H1 (cell line): ENCODE results near the gene CFLAR. TPM values are rescaled to one million over a fixed set of nuclear protein-coding genes. Genes with fewer than 3 reads are reported as not detected.

Experiments used
- E2F6 ChIP-seq: IDR thresholded peaks from 2 replicates; pipeline ENCODE4 v1.6.1; 2012; ENCODE audit warnings: inconsistent platforms
- EGR1 ChIP-seq: IDR thresholded peaks from 2 replicates; pipeline ENCODE4 v1.6.1; 2011; ENCODE audit warnings: low read depth, low read length, borderline replicate concordance
- KDM5A ChIP-seq: fragments of 200-600 bp; IDR thresholded peaks from 2 replicates; pipeline ENCODE4 v1.7.1; 2012; ENCODE audit warnings: mild to moderate bottlenecking, low read length, inconsistent platforms, mixed read lengths
- NANOG ChIP-seq: IDR thresholded peaks from 2 replicates; pipeline ENCODE4 v1.6.1; 2011; ENCODE audit warnings: low read length, low read depth, mild to moderate bottlenecking, inconsistent platforms; ENCODE audit not compliant: insufficient read depth, poor library complexity, severe bottlenecking
- polyA plus RNA-seq, 7 experiments: library from polyadenylated mRNA; depleted of rRNA in 3 of 7; stranded (reverse) in 5 of 7; unstranded in 2 of 7; fragments of >200 nt in 5 of 7; fragments of 200-250 nt in 2 of 7; gene quantifications; 1 replicate in 5 of 7; 2 replicates in 1 of 7; 4 replicates in 1 of 7; pipeline versions ENCODE4 v1.2.1 to v1.2.3, GENCODE V29; 2011 to 2013; ENCODE audit warnings: missing spikeins in 2 of 7, mixed read lengths in 2 of 7
- total RNA-seq: library from RNA; stranded (reverse); fragmentation: NEBNext Ultra II Directional; extraction: Animal tissue kit (Norgen Biotek cat#: 25700); gene quantifications from 2 replicates; pipeline ENCODE4 v1.2.1, GENCODE V29; 2021

CFLAR gene
- total and polyA plus RNA-seq, 2 of the 8 experiments (the other 6 are each of a cell fraction or from before 2014, with no cell fraction given) = 1.1 to 3.9 TPM

DNA sequence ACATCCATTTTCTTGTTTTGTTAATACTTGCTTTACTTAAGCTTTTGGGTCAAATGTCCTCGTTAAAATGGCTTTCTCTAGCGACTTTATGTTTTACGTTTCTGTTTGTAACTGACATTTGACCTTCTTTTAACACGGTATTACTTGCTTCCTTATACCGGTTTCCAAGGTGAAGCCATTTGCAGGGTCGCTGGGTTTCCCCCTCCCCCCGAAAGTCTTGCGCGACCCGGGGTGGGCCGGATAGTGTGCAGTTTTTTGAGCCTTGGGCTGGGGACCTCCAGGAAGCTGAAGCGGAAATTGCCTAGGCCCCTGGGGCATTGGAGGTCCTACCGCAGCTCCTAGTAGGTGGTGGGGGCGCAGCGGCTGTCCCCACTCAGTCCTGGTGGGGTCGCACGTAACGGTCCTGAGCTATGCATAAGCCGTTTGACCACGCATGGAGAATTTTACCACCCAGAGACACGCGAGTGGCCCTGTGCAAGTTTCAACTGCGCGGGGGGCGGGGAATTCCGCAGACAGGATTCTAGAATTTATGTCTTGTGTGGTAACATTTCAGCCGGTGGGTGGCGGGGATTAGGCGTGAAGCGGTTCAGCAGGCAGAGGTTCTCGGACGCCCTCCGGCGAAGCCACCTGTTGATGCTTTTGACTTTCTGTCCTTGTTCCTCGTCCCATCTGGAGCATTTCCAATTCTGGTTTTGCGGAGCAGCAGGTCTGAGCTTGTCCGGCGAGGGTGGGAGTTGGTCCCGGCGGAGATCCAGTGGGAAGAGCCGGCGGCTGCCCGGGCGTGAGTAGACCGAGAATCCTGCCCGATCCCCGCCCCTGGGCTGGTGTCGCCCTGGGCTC lies 2.4 kb downstream of the CFLAR start (continued):
- TF ChIP-seq E2F6 (0 out of 2 replicates have a peak, but pooled peaks have one; percentile 31), KDM5A (no peak), NANOG (no peak), EGR1 (no peak)
- TF ChIP-seq, all 59 proteins: peak for 12
